GM19372 (cell line): ENCODE data around the gene SYNPO2.
A peak's percentile ranks its signal among the peaks of the same experiment; 100 is the strongest.
"Not testable (repeated sequence)": the region's sequence is repeated elsewhere in the genome, so short reads cannot be mapped to it uniquely, and the experiment has no call there.

Source experiments
- ATAC-seq: cut with Tn5 transposase; IDR thresholded peaks from one replicate; pipeline ENCODE4 v1.9.1; 2021; ENCODE audit warnings: mild to moderate bottlenecking, low read depth, moderate library complexity; ENCODE audit not compliant: unreplicated experiment

SYNPO2 gene

GRCh38 chr4:118968005-118968404 is 79.4 kb downstream of the SYNPO2 start:
- peak; percentile 99 for ATAC-seq

GRCh38 chr4:118968813-118969212 is 80.2 kb downstream of the SYNPO2 start:
- no peak for ATAC-seq

- ATAC-seq: no peak
These were observed 80.7 kb downstream of the SYNPO2 start for GRCh38 chr4:118969359-118969758.

- no peak for ATAC-seq
These were observed 83.5 kb downstream of the SYNPO2 start for GRCh38 chr4:118972167-118972566.

- ATAC-seq: no peak
These were observed 84.6 kb downstream of the SYNPO2 start for GRCh38 chr4:118973295-118973694.

GRCh38 chr4:118974758-118975157 is 86.1 kb downstream of the SYNPO2 start:
- no peak for ATAC-seq

GRCh38 chr4:118975449-118976192 is 87.0 kb downstream of the SYNPO2 start:
- no peak for ATAC-seq

GRCh38 chr4:118976193-118976560 is 87.5 kb downstream of the SYNPO2 start:
- not testable (repeated sequence) for ATAC-seq

- ATAC-seq: not testable (repeated sequence)
These were observed 88.4 kb downstream of the SYNPO2 start for GRCh38 chr4:118977100-118977499.

- ATAC-seq: no peak
These were observed 91.1 kb downstream of the SYNPO2 start for GRCh38 chr4:118979712-118980111.

- peak; percentile 16 for ATAC-seq
These were observed 92.7 kb downstream of the SYNPO2 start for GRCh38 chr4:118981171-118981838.

- peak; percentile 92 for ATAC-seq
These were observed 93.3 kb downstream of the SYNPO2 start for GRCh38 chr4:118981839-118982381.

- ATAC-seq: no peak
These were observed 94.6 kb downstream of the SYNPO2 start for GRCh38 chr4:118983293-118983692.

GRCh38 chr4:118983831-118984230 is 95.2 kb downstream of the SYNPO2 start:
- ATAC-seq: no peak

- no peak for ATAC-seq
These were observed 96.7 kb downstream of the SYNPO2 start for GRCh38 chr4:118985170-118986000.

GRCh38 chr4:118987959-118988634 is 99.4 kb downstream of the SYNPO2 start:
- ATAC-seq: no peak

- ATAC-seq: no peak
These were observed 100.0 kb downstream of the SYNPO2 start for GRCh38 chr4:118988635-118988972.

GRCh38 chr4:118989098-118990080 is 100.7 kb downstream of the SYNPO2 start:
- ATAC-seq: no peak

- ATAC-seq: no peak
These were observed 103.0 kb downstream of the SYNPO2 start for GRCh38 chr4:118991686-118992085.
